Upper lobe of left lung (tissue), 4 donors: ENCODE measurements around the gene SCAI.

Source experiments
- CTCF ChIP-seq, 6 experiments: fragments of 450-650 bp in 4 of 6; fragments of 200-600 bp in 2 of 6; sonication (generic) in 2 of 6; IDR thresholded peaks; one replicate each; pipeline ENCODE4 v1.5.1; 2016 to 2019; ENCODE audit warnings: antibody characterized with exemption in 6 of 6
- POLR2A ChIP-seq, 4 donors: fragments of 450-650 bp; IDR thresholded peaks; one replicate each; pipeline ENCODE4 v1.5.1; 2016 to 2017; ENCODE audit warnings: antibody characterized with exemption in 4 of 4, mild to moderate bottlenecking in 2 of 4
- POLR2AphosphoS5 ChIP-seq, 2 donors: sonication (generic); formaldehyde crosslinking; IDR thresholded peaks; one replicate each; pipeline ENCODE4 v1.5.1; 2017; ENCODE audit warnings: antibody characterized with exemption in 2 of 2

- TF ChIP-seq CTCF (IDR thresholded peaks at IDR 0.05) (no peak), POLR2AphosphoS5 (IDR thresholded peaks at IDR 0.05) (no peak), POLR2A (IDR thresholded peaks at IDR 0.05) (no peak)
Observed at GRCh38 chr9:124969401-124969800, 173.9 kb downstream of the SCAI start.
